Activated naive CD4-positive, alpha-beta T cell treated with anti-CD3 and anti-CD28 coated beads, Interleukin-2, amount 50 U/mL, for 72 hours (primary cell): ENCODE data around the gene EXOC5. TPM values are rescaled to one million over a fixed set of nuclear protein-coding genes. Genes with fewer than 3 reads are reported as not detected.

ENCODE experiments used
- total RNA-seq, 2 donors: library from RNA; stranded (reverse); gene quantifications; one replicate each; pipeline ENCODE4 v1.2.3, GENCODE V29; 2022

EXOC5 gene
- total RNA-seq, 2 donors from 2014 or later = 71.2 to 80.4 TPM

Other genes starting within 250 kb of the EXOC5 start
- gene AP5M1, start 66 bp upstream of the EXOC5 start, total RNA-seq = 10 to 100 TPM; 24.7 to 30.9 TPM
- 10 to 100 TPM; 14.5 to 15.7 TPM for gene NAA30, start 121.7 kb upstream of the EXOC5 start, total RNA-seq
- not detected for gene CCDC198, start 225.0 kb upstream of the EXOC5 start, total RNA-seq